IMR-90 (cell line): ENCODE measurements around the gene ODF2. TPM values are rescaled to one million over a fixed set of nuclear protein-coding genes. Genes with fewer than 3 reads are reported as not detected.
A peak's percentile ranks its signal among the peaks of the same experiment; 100 is the strongest.

Source experiments
- ATAC-seq: fragments of 200-7000 bp; cut with Tn5 transposase; 2 replicates; pipeline ENCODE4 v1.9.1; 2020; ENCODE audit warnings: low read depth, mild to moderate bottlenecking, moderate library complexity
- BruUV-seq: library from RNA; stranded (reverse); fragments of 400-500 nt; replicated peaks from 2 replicates; lab custom pipeline; 2021; lab: Mats Ljungman, UMichigan
- CTCF ChIA-PET: fragments of 300-600 bp; formaldehyde crosslinking; extraction: SDS; loops from one replicate; lab custom pipeline; 2021; ENCODE audit warnings: antibody characterized with exemption; lab: Yijun Ruan, JAX
- POLR2A ChIA-PET: fragments of 300-600 bp; sonication (Branson Sonifier 250); formaldehyde crosslinking; loops from one replicate; lab custom pipeline; 2022; ENCODE audit warnings: antibody characterized with exemption; ENCODE audit not compliant: unreplicated experiment; lab: Charles Lee
- DNase-seq: peaks from one replicate; pipeline ENCODE4 v3.0.0; 2013
- H2AFZ ChIP-seq: replicated peaks from 2 replicates; pipeline ENCODE3; 2013; ENCODE audit warnings: low read length, mild to moderate bottlenecking; ENCODE audit not compliant: poor library complexity
- H2AK5ac ChIP-seq: 2 replicates; pipeline ENCODE4 v1.6.1; 2013; ENCODE audit warnings: low read depth, low read length, inconsistent platforms
- H2AK9ac ChIP-seq: replicated peaks from 2 replicates; pipeline ENCODE3; 2013; ENCODE audit warnings: mild to moderate bottlenecking, low read depth, low read length, moderate library complexity; ENCODE audit not compliant: poor library complexity
- H2BK120ac ChIP-seq: 2 replicates; pipeline ENCODE4 v1.6.1; 2013; ENCODE audit warnings: low read depth, low read length, inconsistent platforms
- H2BK15ac ChIP-seq: 3 replicates; pipeline ENCODE4 v1.6.1; 2013; ENCODE audit warnings: low read depth, low read length, inconsistent platforms
- H2BK20ac ChIP-seq: 2 replicates; pipeline ENCODE4 v1.6.1; 2013; ENCODE audit warnings: low read depth, mild to moderate bottlenecking, inconsistent platforms, low read length, moderate library complexity
- H2BK5ac ChIP-seq: 2 replicates; pipeline ENCODE4 v1.6.1; 2013; ENCODE audit warnings: mild to moderate bottlenecking, low read depth, low read length, inconsistent platforms; ENCODE audit not compliant: poor library complexity, severe bottlenecking
- H3K14ac ChIP-seq: replicated peaks from 2 replicates; pipeline ENCODE4 v1.6.1; 2013; ENCODE audit warnings: low read depth, low read length, inconsistent platforms
- H3K18ac ChIP-seq: 2 replicates; pipeline ENCODE4 v1.6.1; 2013; ENCODE audit warnings: low read depth, low read length, control low read depth
- H3K23ac ChIP-seq: 2 replicates; pipeline ENCODE4 v1.6.1; 2013; ENCODE audit warnings: low read depth, low read length, inconsistent platforms
- H3K27ac ChIP-seq: 2 replicates; pipeline ENCODE4 v1.5.1; 2013; ENCODE audit warnings: mild to moderate bottlenecking, control low read depth, low read length; ENCODE audit not compliant: insufficient read depth
- H3K27me3 ChIP-seq: 2 replicates; pipeline ENCODE4 v1.6.1; 2013; ENCODE audit warnings: low read length; ENCODE audit not compliant: control insufficient read depth, insufficient read depth
- H3K36me3 ChIP-seq: 2 replicates; pipeline ENCODE4 v1.6.1; 2013; ENCODE audit warnings: low read length, mixed read lengths; ENCODE audit not compliant: control insufficient read depth, insufficient read depth
- H3K4ac ChIP-seq: 2 replicates; pipeline ENCODE4 v1.6.1; 2013; ENCODE audit warnings: low read depth, low read length, inconsistent platforms
- H3K4me1 ChIP-seq: 2 replicates; pipeline ENCODE4 v1.6.1; 2013; ENCODE audit warnings: low read length, mixed read lengths; ENCODE audit not compliant: control insufficient read depth, insufficient read depth
- H3K4me2 ChIP-seq: 2 replicates; pipeline ENCODE4 v1.6.1; 2013; ENCODE audit warnings: low read depth, mild to moderate bottlenecking, control low read depth, low read length, moderate library complexity
- H3K4me3 ChIP-seq: 2 replicates; pipeline ENCODE4 v1.5.1; 2013; ENCODE audit warnings: low read depth, mild to moderate bottlenecking, control low read depth, low read length, moderate library complexity; ENCODE audit not compliant: insufficient read depth
- H3K56ac ChIP-seq: 2 replicates; pipeline ENCODE4 v1.6.1; 2013; ENCODE audit warnings: low read length, inconsistent platforms; ENCODE audit not compliant: insufficient read depth; ENCODE audit errors: extremely low read depth
- H3K79me1 ChIP-seq, 2 experiments: 2 replicates each; pipeline ENCODE4 v1.6.1; 2013; ENCODE audit warnings: low read length in 2 of 2, inconsistent platforms in 1 of 2, low read depth in 1 of 2
- H3K9ac ChIP-seq: 2 replicates; pipeline ENCODE4 v1.6.1; 2013; ENCODE audit warnings: low read depth, low read length, control low read depth
- H3K9me1 ChIP-seq: 2 replicates; pipeline ENCODE4 v1.6.1; 2013; ENCODE audit warnings: low read length, inconsistent platforms; ENCODE audit not compliant: insufficient read depth
- H3K9me3 ChIP-seq: 2 replicates; pipeline ENCODE4 v1.6.1; 2013; ENCODE audit warnings: low read length; ENCODE audit not compliant: control insufficient read depth, insufficient read depth
- H4K20me1 ChIP-seq: 2 replicates; pipeline ENCODE4 v1.6.1; 2013; ENCODE audit warnings: low read length, inconsistent platforms; ENCODE audit not compliant: insufficient read depth
- H4K5ac ChIP-seq: 2 replicates; pipeline ENCODE4 v1.6.1; 2013; ENCODE audit warnings: mild to moderate bottlenecking, low read depth, low read length, control low read depth
- H4K8ac ChIP-seq, 2 experiments: 2 replicates each; pipeline ENCODE4 v1.6.1; 2013; ENCODE audit warnings: low read depth in 2 of 2, low read length in 2 of 2, control low read depth in 1 of 2, inconsistent platforms in 1 of 2
- H4K91ac ChIP-seq: 2 replicates; pipeline ENCODE4 v1.6.1; 2013; ENCODE audit warnings: low read depth, low read length, inconsistent platforms; ENCODE audit not compliant: insufficient read depth
- ELK1 ChIP-seq: fragments of 150-350 bp; IDR thresholded peaks from 2 replicates; pipeline ENCODE4 v1.6.1; 2016; ENCODE audit warnings: low read depth, mild to moderate bottlenecking, low read length, moderate library complexity, borderline replicate concordance
- FOS ChIP-seq: fragments of 150-350 bp; IDR thresholded peaks from 2 replicates; pipeline ENCODE4 v1.6.1; 2016; ENCODE audit warnings: low read depth, low read length
- MAFK ChIP-seq: IDR thresholded peaks from 2 replicates; pipeline ENCODE4 v1.6.1; 2012; ENCODE audit warnings: low read depth, low read length, improper control_type of control experiment
- MAZ ChIP-seq: IDR thresholded peaks from 2 replicates; pipeline ENCODE4 v1.6.1; 2012; ENCODE audit warnings: low read depth, mild to moderate bottlenecking, low read length, improper control_type of control experiment, moderate library complexity, borderline replicate concordance
- WGBS, 2 experiments: methylation state at CpG; one replicate each; pipeline versions ENCODE4 v1.1.5 to v1.1.7; 2013; ENCODE audit warnings: missing lambda C conversion rate in 2 of 2; ENCODE audit not compliant: insufficient read length in 1 of 2; ENCODE audit errors: extremely low coverage in 2 of 2; 5-methylcytosine and 5-hydroxymethylcytosine counted together
- dilution Hi-C: fragments of 300-500 bp; cut with HindIII; formaldehyde crosslinking; loops from one replicate; pipeline ENCODE4 v1.14.3; 2018; ENCODE audit warnings: low sequenced_read_pairs; ENCODE audit not compliant: unreplicated experiment
- in situ Hi-C: fragments of 300-500 bp; cut with MboI; formaldehyde crosslinking; loops from 3 replicates; pipeline ENCODE4 v1.14.3; 2019; ENCODE audit warnings: low sequenced_read_pairs, inconsistent platforms, mixed read lengths
- intact Hi-C: fragments of 100-400 bp; cut with micrococcal nuclease; formaldehyde crosslinking; loops from 2 replicates; pipeline ENCODE4 v1.10.0; 2022
- polyA plus RNA-seq, 3 experiments: library from polyadenylated mRNA; depleted of rRNA; stranded (reverse); fragments of >200 nt; gene quantifications; 2 replicates each; pipeline ENCODE4 v1.2.3, GENCODE V29; 2012; ENCODE audit warnings: low replicate concordance in 1 of 3
- total RNA-seq: library from RNA; depleted of rRNA; stranded (reverse); fragments of >200 nt; gene quantifications from 2 replicates; pipeline ENCODE4 v1.2.3, GENCODE V29; 2012
- TF ChIP-seq, protein P1 (sequence below): fragments of 150-350 bp; IDR thresholded peaks from 2 replicates; pipeline ENCODE4 v1.6.1; 2017; ENCODE audit warnings: mild to moderate bottlenecking, antibody characterized with exemption, low read length, low read depth

ODF2 gene
- total and polyA plus RNA-seq, 2 of the 4 experiments (the other 2 are of a cell fraction): 40.2 to 46.4 TPM

DNA sequence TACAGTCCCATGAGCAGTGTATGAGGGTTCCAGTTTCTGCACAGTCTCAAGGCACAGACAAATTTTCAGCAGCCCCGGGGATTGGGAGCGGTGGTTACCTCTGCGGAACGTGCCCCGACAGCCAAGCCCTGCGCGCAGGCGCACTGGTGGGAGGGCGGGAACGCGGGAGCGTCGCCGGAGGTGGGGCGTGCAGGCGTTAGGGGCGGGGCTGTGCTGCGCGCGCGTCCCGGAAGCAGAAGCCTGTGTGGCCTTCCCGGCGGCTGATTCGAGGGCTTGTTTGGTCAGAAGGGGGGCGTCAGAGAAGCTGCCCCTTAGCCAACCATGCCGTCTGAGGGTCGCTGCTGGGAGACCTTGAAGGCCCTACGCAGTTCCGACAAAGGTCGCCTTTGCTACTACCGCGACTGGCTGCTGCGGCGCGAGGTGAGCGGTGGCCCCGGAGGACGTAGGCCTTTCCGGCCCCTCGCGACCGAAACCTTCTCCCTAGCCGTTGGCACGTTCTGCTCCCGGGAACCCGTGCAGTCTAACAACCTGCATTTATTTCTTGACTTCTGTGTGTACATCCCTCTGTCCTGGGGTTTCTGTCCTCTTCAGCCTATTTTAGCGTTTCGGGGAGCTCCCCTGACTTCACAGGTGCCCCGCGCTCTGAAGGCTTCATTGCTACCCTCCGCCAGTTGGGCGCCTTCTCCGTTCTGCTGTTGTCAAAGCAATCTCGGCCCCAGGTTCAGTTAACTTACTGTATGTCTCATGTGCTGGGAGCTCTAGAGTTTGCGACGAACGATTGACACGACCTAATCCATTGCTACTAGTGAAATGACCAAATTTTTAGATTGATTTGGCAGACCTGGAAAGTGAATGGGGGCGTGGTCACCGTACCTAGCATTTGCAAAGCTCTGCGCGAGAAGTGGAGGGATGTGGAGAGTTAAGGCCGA is 48.9 kb downstream of the ODF2 start, which contains the start of gene GLE1 (continued):
- TF ChIP-seq ELK1: no peak
- peak; percentile 62; the same call in 1 of the 2 replicates for TF ChIP-seq MAZ

GRCh38 chr9:128505414-128505765 is 49.6 kb downstream of the ODF2 start:
- Histone ChIP-seq H3K27ac (no peak overlapping the region; the same call in 1 of the 2 replicates), H3K18ac (no peak overlapping the region), H3K79me1 (peaks cover 25 to 34% of the 10 kb centered on the region in 2 experiments), H4K20me1 (no peaks in the 10 kb centered on the region), H3K4me3 (peak overlapping the region; percentile 84), H3K9ac (peak overlapping the region; percentile 78), H2BK15ac (no peak overlapping the region), H3K27me3 (no peaks in the 10 kb centered on the region), H2AK5ac (0 out of 2 replicates have a peak overlapping the region, but pooled peaks have one; percentile 44), H4K8ac (peak overlapping the region; percentile 49 to 85; a peak in 2 of 4 replicates), H2BK5ac (no peak overlapping the region), H2AK9ac (peak overlapping the region; percentile 70), H4K91ac (no peak overlapping the region), H3K9me1 (peaks cover 10% of the 10 kb centered on the region), H3K56ac (no peak overlapping the region), H3K23ac (peak overlapping the region; percentile 77), H3K4me1 (peaks cover 4% of the 10 kb centered on the region), H3K9me3 (no peaks in the 10 kb centered on the region), H2BK20ac (no peak overlapping the region), H2BK120ac (no peak overlapping the region), H2AFZ (peak overlapping the region; percentile 98), H3K14ac (peak overlapping the region; percentile 80), H3K36me3 (peaks cover 15% of the 10 kb centered on the region), H3K4ac (peak overlapping the region; percentile 80; the same call in 1 of the 2 replicates), H4K5ac (no peak overlapping the region), H3K4me2 (peak overlapping the region; percentile 91)
- no CpG with 5 or more reads among the region's 6 CpGs for WGBS, 2 experiments
- TF ChIP-seq FOS (no peak), MAFK (no peak)
- TF ChIP-seq, protein P1, sequence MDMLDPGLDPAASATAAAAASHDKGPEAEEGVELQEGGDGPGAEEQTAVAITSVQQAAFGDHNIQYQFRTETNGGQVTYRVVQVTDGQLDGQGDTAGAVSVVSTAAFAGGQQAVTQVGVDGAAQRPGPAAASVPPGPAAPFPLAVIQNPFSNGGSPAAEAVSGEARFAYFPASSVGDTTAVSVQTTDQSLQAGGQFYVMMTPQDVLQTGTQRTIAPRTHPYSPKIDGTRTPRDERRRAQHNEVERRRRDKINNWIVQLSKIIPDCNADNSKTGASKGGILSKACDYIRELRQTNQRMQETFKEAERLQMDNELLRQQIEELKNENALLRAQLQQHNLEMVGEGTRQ: peak; percentile 33; the same call in 1 of the 2 replicates
- DNase-seq: peak; percentile 40
- no peak for ATAC-seq
- dilution Hi-C loops (no loop called here), in situ Hi-C loops (no loop called here), intact Hi-C loops (loop anchor here (2.0 kb wide), 1 partner anchor 53 kb away; no protein-coding TSS in a partner anchor)
- ChIA-PET POLR2A (no interaction called here), CTCF (no interaction called here)
- BruUV-seq: no TSS peak
